ENCODE data around the gene CWC27. TPM values are rescaled to one million over a fixed set of nuclear protein-coding genes. Genes with fewer than 3 reads are reported as not detected.
"Not testable (repeated sequence)": the region's sequence is repeated elsewhere in the genome, so short reads cannot be mapped to it uniquely, and the experiment has no call there.

The CWC27 gene
- polyA plus RNA-seq, 3 donors from 2014 or later = 19.2 to 33.4 (median 28.1) TPM

DNA sequence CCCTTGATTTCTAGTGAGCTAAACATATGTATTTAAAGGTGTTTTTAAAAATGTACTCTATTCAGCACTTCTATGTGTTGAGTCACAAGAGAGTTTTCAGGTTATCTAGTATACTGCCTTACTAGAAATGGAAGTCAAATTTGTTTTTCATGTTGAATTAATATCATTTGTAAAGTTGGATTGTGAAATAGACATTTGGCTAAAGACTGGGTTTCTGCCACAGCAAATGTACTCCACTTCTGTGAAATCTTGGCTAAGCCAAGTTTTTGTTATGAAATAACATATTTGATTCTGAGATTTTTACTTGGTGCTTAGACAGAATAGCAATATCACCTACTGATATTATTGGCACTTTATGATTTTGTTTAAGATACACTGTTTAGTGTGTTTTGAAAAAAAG lies 106.0 kb downstream of the CWC27 start:
- H3K4me3 Mint-ChIP-seq = no peak overlapping the region
- no peak overlapping the region for H3K27ac Mint-ChIP-seq
- H3K27me3 Mint-ChIP-seq (ENCODE audit: low read depth in 3 of 3) = peaks cover 0 to 2% (median 0%) of the 10 kb centered on the region in 3 donors
- H3K4me1 Mint-ChIP-seq = no peaks in the 10 kb centered on the region
- DNase-seq = no peak
- H3K36me3 Mint-ChIP-seq = peaks cover 0 to 5% (median 5%) of the 10 kb centered on the region in 3 donors
- no peaks in the 10 kb centered on the region for H3K9me3 Mint-ChIP-seq

- no peaks in the 10 kb centered on the region for H3K4me1 Mint-ChIP-seq
Measured at GRCh38 chr5:64876203-64876602, 107.5 kb downstream of the CWC27 start.

DNA sequence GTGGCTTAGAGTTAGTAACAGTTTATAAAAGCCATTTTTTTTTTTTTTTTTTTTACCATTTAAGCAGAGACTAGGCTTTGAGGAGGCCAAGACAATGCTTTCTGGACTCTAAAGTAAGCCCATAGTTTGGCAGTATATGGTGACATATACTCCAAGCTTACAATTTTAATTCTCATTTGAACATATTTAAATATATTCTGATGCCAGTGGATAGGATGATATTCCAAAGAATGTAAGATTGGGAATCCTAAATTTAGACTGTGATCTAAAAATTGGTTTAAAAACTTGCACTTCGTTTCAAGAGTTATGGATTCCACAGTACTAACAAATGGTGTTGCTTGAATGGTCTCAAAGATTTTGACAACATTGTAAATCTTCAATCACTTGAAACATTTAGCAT lies 112.1 kb downstream of the CWC27 start:
- no peaks in the 10 kb centered on the region for H3K9me3 Mint-ChIP-seq
- DNase-seq = no peak
- peaks cover 0 to 17% (median 5%) of the 10 kb centered on the region in 3 donors for H3K36me3 Mint-ChIP-seq
- no peaks in the 10 kb centered on the region for H3K4me1 Mint-ChIP-seq
- H3K27ac Mint-ChIP-seq = no peak overlapping the region
- H3K27me3 Mint-ChIP-seq (ENCODE audit: low read depth in 3 of 3) = no peaks in the 10 kb centered on the region
- no peak overlapping the region for H3K4me3 Mint-ChIP-seq

More at GRCh38 chr5:64876203-64876602, 107.5 kb downstream of the CWC27 start:
- Mint-ChIP-seq H3K4me3 (no peak overlapping the region), H3K27ac (no peak overlapping the region), H3K36me3 (peaks cover 0 to 5% (median 5%) of the 10 kb centered on the region in 3 donors), H3K9me3 (no peaks in the 10 kb centered on the region), H3K27me3 (ENCODE audit: low read depth in 3 of 3) (no peaks in the 10 kb centered on the region)
- DNase-seq = no peak

- Mint-ChIP-seq H3K9me3 (no peaks in the 10 kb centered on the region), H3K4me3 (no peak overlapping the region), H3K27me3 (ENCODE audit: low read depth in 3 of 3) (no peaks in the 10 kb centered on the region), H3K36me3 (peaks cover 0 to 15% (median 0%) of the 10 kb centered on the region in 3 donors), H3K4me1 (no peaks in the 10 kb centered on the region), H3K27ac (no peak overlapping the region)
- DNase-seq = no peak
Measured at GRCh38 chr5:64883912-64884311, 115.2 kb downstream of the CWC27 start.

DNA sequence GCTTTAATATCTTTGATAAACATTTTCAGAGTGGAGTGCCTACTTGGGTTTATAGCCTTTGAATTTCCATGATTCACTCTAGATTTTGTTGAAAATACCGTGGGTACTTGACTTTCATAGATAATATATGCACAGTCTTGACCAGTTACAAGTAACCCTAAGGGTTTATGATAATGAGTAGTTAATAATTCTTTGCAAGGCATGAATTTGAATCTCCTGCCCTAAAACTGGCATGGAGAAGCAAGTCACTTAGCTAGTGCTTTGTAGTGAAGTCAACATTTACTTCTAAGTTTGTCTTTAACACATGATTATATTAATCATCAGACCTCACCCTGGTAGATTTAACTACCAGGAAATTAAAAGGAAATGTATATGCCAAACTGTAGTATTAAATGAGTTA lies 115.8 kb downstream of the CWC27 start:
- Mint-ChIP-seq H3K4me3 (no peak overlapping the region), H3K27me3 (ENCODE audit: low read depth in 3 of 3) (no peaks in the 10 kb centered on the region), H3K36me3 (peaks cover 0 to 15% (median 0%) of the 10 kb centered on the region in 3 donors), H3K9me3 (no peaks in the 10 kb centered on the region), H3K4me1 (no peaks in the 10 kb centered on the region), H3K27ac (no peak overlapping the region)
- no peak for DNase-seq

- H3K4me3 Mint-ChIP-seq = no peak overlapping the region
- peaks cover 0 to 9% (median 4%) of the 10 kb centered on the region in 3 donors for H3K36me3 Mint-ChIP-seq
- H3K9me3 Mint-ChIP-seq = no peaks in the 10 kb centered on the region
- no peaks in the 10 kb centered on the region for H3K4me1 Mint-ChIP-seq
- no peaks in the 10 kb centered on the region for H3K27me3 Mint-ChIP-seq (ENCODE audit: low read depth in 3 of 3)
- H3K27ac Mint-ChIP-seq = no peak overlapping the region
- DNase-seq = no peak
Measured at GRCh38 chr5:64887910-64888309, 119.2 kb downstream of the CWC27 start.

GRCh38 chr5:64895748-64896147 lies 127.0 kb downstream of the CWC27 start:
- H3K4me1 Mint-ChIP-seq = no peaks in the 10 kb centered on the region

DNA sequence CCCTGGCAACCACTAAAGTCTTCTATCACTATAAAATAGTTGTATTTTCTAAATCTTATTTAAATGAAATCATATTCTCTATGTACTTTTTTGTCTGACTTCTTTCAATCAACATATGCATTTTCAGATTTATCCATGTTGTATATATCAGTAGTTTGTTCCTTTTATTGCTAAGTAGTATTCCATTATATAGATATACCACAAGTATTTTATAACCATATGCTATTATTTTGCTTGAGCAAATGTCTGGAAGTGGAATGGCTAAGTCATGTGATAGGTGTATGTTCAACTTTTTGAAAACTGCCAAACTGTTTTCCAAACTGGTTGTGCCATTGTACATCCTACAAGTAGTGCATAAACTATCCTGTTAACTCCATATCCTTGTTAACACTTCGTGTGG lies 131.1 kb downstream of the CWC27 start:
- DNase-seq = no peak
- H3K36me3 Mint-ChIP-seq = peaks cover 33 to 48% (median 47%) of the 10 kb centered on the region in 3 donors
- H3K4me3 Mint-ChIP-seq = no peak overlapping the region
- no peaks in the 10 kb centered on the region for H3K27me3 Mint-ChIP-seq (ENCODE audit: low read depth in 3 of 3)
- H3K9me3 Mint-ChIP-seq = peaks cover 0 to 3% (median 0%) of the 10 kb centered on the region in 6 donors
- H3K4me1 Mint-ChIP-seq = no peaks in the 10 kb centered on the region
- H3K27ac Mint-ChIP-seq = no peak overlapping the region

More at GRCh38 chr5:64895748-64896147, 127.0 kb downstream of the CWC27 start:
- no peak overlapping the region for H3K27ac Mint-ChIP-seq
- peaks cover 28 to 49% (median 40%) of the 10 kb centered on the region in 3 donors for H3K36me3 Mint-ChIP-seq
- H3K27me3 Mint-ChIP-seq (ENCODE audit: low read depth in 3 of 3) = peaks cover 0 to 3% (median 0%) of the 10 kb centered on the region in 3 donors
- peaks cover 0 to 2% (median 0%) of the 10 kb centered on the region in 6 donors for H3K9me3 Mint-ChIP-seq
- no peak for DNase-seq
- no peak overlapping the region for H3K4me3 Mint-ChIP-seq

- H3K36me3 Mint-ChIP-seq = peaks cover 37 to 48% (median 47%) of the 10 kb centered on the region in 3 donors
- no peak overlapping the region for H3K27ac Mint-ChIP-seq
- H3K4me3 Mint-ChIP-seq = no peak overlapping the region
- H3K27me3 Mint-ChIP-seq (ENCODE audit: low read depth in 3 of 3) = no peaks in the 10 kb centered on the region
- DNase-seq = no peak
- H3K4me1 Mint-ChIP-seq = no peaks in the 10 kb centered on the region
- H3K9me3 Mint-ChIP-seq = peaks cover 0 to 3% (median 0%) of the 10 kb centered on the region in 6 donors
Measured at GRCh38 chr5:64900618-64901017, 131.9 kb downstream of the CWC27 start.

DNA sequence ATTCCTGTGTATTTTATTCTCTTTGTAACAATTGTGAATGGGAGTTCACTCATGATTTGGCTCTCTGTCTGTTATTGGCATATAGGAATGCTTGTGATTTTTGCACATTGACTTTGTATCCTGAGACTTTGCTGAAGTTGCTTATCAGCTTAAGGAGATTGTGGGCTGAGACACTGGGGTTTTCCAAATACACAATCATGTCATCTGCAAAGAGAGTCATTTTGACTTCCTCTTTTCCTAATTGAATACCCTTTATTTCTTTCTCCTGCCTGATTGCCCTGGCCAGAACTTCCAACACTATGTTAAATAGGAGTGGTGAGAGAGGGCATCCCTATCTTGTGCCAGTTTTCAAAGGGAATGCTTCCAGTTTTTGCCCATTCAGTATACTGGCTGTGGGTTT lies 138.7 kb downstream of the CWC27 start:
- H3K27me3 Mint-ChIP-seq (ENCODE audit: low read depth in 3 of 3); H3K27ac Mint-ChIP-seq; H3K4me1 Mint-ChIP-seq; DNase-seq; H3K9me3 Mint-ChIP-seq; H3K4me3 Mint-ChIP-seq: not testable (repeated sequence)
- peaks cover 19 to 43% (median 31%) of the 10 kb centered on the region in 3 donors for H3K36me3 Mint-ChIP-seq

DNA sequence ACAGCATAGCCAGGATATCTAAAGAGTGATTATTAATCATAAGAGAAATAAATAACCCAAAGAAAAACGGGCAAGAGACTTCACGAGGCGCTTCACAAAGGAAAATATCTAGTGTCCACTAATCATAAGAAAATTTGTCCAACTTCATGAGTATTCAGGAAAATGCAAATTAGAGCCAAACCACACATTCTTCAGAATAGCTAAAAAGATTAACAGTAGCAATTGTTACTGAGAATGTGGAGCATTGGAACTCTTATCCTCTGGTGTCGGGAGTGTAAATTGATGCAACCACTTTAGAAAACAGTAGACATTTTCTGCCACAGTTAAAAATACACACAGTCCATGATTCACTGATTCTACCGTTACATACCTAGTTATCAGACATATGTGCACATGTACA lies 145.7 kb downstream of the CWC27 start:
- H3K4me3 Mint-ChIP-seq = no peak overlapping the region
- H3K27me3 Mint-ChIP-seq (ENCODE audit: low read depth in 3 of 3) = peaks cover 0 to 1% (median 0%) of the 10 kb centered on the region in 3 donors
- peaks cover 0 to 5% (median 0%) of the 10 kb centered on the region in 6 donors for H3K9me3 Mint-ChIP-seq
- peaks cover 0 to 9% of the 10 kb centered on the region in 2 donors for H3K4me1 Mint-ChIP-seq
- peaks cover 12 to 31% (median 23%) of the 10 kb centered on the region in 3 donors for H3K36me3 Mint-ChIP-seq
- DNase-seq = no peak
- no peak overlapping the region for H3K27ac Mint-ChIP-seq

DNA sequence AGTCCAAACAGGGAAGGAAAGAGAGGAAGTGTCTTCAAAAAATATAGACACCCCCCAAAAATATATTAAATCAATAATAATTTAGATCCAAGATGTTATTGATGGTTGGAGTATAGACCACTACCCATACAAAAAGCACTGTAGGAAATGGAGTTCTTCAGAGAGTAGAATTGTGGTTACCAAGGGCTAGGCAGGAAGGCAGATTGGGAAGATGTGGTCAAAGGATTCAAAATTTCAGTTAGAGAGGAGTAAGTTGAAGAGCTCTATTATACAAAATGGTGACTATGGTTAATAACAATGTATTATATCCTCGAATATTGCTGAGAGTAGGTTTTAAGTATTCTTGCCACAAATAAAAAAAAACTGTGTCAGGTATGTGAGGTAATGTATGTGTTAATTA lies 149.4 kb downstream of the CWC27 start:
- H3K9me3 Mint-ChIP-seq = peaks cover 15 to 29% (median 22%) of the 10 kb centered on the region in 6 donors
- H3K4me1 Mint-ChIP-seq = peaks cover 0 to 9% of the 10 kb centered on the region in 2 donors
- H3K4me3 Mint-ChIP-seq = no peak overlapping the region
- no peak for DNase-seq
- peaks cover 0 to 3% (median 0%) of the 10 kb centered on the region in 3 donors for H3K27me3 Mint-ChIP-seq (ENCODE audit: low read depth in 3 of 3)
- H3K27ac Mint-ChIP-seq = no peak overlapping the region
- peaks cover 39 to 56% (median 43%) of the 10 kb centered on the region in 3 donors for H3K36me3 Mint-ChIP-seq

- Mint-ChIP-seq H3K4me1 (peaks cover 0 to 9% of the 10 kb centered on the region in 2 donors), H3K27me3 (ENCODE audit: low read depth in 3 of 3) (peaks cover 0 to 4% (median 0%) of the 10 kb centered on the region in 3 donors), H3K27ac (no peak overlapping the region), H3K4me3 (no peak overlapping the region), H3K9me3 (peaks cover 15 to 29% (median 22%) of the 10 kb centered on the region in 6 donors), H3K36me3 (peaks cover 44 to 61% (median 49%) of the 10 kb centered on the region in 3 donors)
- DNase-seq = no peak
Measured at GRCh38 chr5:64921386-64921785, 152.7 kb downstream of the CWC27 start.

GRCh38 chr5:64923151-64923685 lies 154.5 kb downstream of the CWC27 start:
- Mint-ChIP-seq H3K27me3 (ENCODE audit: low read depth in 3 of 3) (peaks cover 0 to 5% (median 0%) of the 10 kb centered on the region in 3 donors), H3K4me3 (no peak overlapping the region), H3K36me3 (peaks cover 39 to 50% (median 46%) of the 10 kb centered on the region in 3 donors), H3K4me1 (peaks cover 3 to 4% of the 10 kb centered on the region in 2 donors), H3K27ac (no peak overlapping the region), H3K9me3 (peaks cover 15 to 29% (median 22%) of the 10 kb centered on the region in 6 donors)
- no peak for DNase-seq

DNA sequence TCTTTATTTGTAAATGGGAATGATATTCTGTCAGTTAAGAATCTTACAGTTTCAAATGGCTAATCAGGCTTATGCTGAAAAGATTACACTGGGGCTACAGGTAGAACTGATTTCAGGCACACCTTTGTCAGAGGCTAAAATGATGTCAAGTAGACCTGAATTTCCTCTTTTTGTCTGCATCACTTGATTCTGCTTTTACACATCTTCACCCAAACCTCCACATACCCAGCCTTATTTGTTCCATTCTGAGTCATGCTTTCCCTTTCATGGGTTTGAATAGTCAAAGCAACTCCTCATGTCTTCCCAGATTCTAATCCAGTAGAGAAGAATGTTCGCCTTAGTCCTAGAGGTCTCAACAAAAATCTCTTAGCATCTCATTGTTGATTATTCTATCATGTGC lies 156.4 kb downstream of the CWC27 start:
- H3K27ac Mint-ChIP-seq = no peak overlapping the region
- DNase-seq = no peak
- peaks cover 41 to 51% (median 48%) of the 10 kb centered on the region in 3 donors for H3K36me3 Mint-ChIP-seq
- H3K4me3 Mint-ChIP-seq = no peak overlapping the region
- peaks cover 0 to 5% (median 2%) of the 10 kb centered on the region in 3 donors for H3K27me3 Mint-ChIP-seq (ENCODE audit: low read depth in 3 of 3)
- peaks cover 5 to 7% of the 10 kb centered on the region in 2 donors for H3K4me1 Mint-ChIP-seq
- H3K9me3 Mint-ChIP-seq = peaks cover 17 to 22% (median 19%) of the 10 kb centered on the region in 6 donors

Data from immature natural killer cell (primary cell).